NB4 (cell line): ENCODE data around the gene TMEM19.

Source experiments
- DNase-seq: peaks from one replicate; pipeline ENCODE4 v3.0.0; 2010; ENCODE audit warnings: low read depth
- H3K4me3 ChIP-seq: one replicate; pipeline ENCODE4 v1.5.1; 2011; ENCODE audit warnings: mild to moderate bottlenecking, low read depth, low read length, moderate library complexity
- CTCF ChIP-seq: IDR thresholded peaks from one replicate; pipeline ENCODE4 v1.5.1; 2012; ENCODE audit warnings: low read depth, low read length
- MAX ChIP-seq: IDR thresholded peaks from 2 replicates; pipeline ENCODE4 v1.6.1; 2011; ENCODE audit warnings: low read depth, low read length
- MYC ChIP-seq: IDR thresholded peaks from 2 replicates; pipeline ENCODE4 v1.6.1; 2011; ENCODE audit warnings: low read depth, low read length
- POLR2A ChIP-seq: IDR thresholded peaks from 2 replicates; pipeline ENCODE4 v1.6.1; 2011; ENCODE audit warnings: mild to moderate bottlenecking; ENCODE audit not compliant: insufficient read length; ENCODE audit errors: extremely low read depth

The TMEM19 gene

GRCh38 chr12:71662849-71663560 is 22.9 kb upstream of the TMEM19 start:
- TF ChIP-seq POLR2A = no peak
- TF ChIP-seq MYC = no peak
- no peak for TF ChIP-seq CTCF
- TF ChIP-seq MAX = no peak
- peak overlapping the region; percentile 79 for H3K4me3 ChIP-seq
- DNase-seq = peak; percentile 78

- peak within 1 kb of the TSS; percentile 79 for H3K4me3 ChIP-seq
- TF ChIP-seq MAX (no peak; the same call in 1 of the 2 replicates), CTCF (peak; percentile 31), POLR2A (peak; percentile 77), MYC (peak; percentile 51)
- peak; percentile 99 for DNase-seq
Measured at GRCh38 chr12:71663561-71664410, 22.1 kb upstream of the TMEM19 start, which contains the start of the genes THAP2 and ZFC3H1. TSS of gene THAP2 (plus strand) at chr12:71664301. CDS start at chr12:71664510, 209 bp downstream. TSS of gene ZFC3H1 (minus strand) at chr12:71663848. CDS start at chr12:71663610, 238 bp downstream.

GRCh38 chr12:71664411-71665089 is 21.3 kb upstream of the TMEM19 start:
- TF ChIP-seq POLR2A = no peak
- TF ChIP-seq MYC = no peak
- no peak for TF ChIP-seq MAX
- no peak for TF ChIP-seq CTCF
- H3K4me3 ChIP-seq = peak overlapping the region; percentile 79
- DNase-seq = no peak

- DNase-seq = no peak
- H3K4me3 ChIP-seq = peak overlapping the region; percentile 79
- no peak for TF ChIP-seq MAX
- TF ChIP-seq CTCF = no peak
- no peak for TF ChIP-seq POLR2A
- TF ChIP-seq MYC = no peak
Measured at GRCh38 chr12:71665090-71665463, 20.8 kb upstream of the TMEM19 start.

GRCh38 chr12:71666259-71666658 is 19.6 kb upstream of the TMEM19 start:
- TF ChIP-seq CTCF (no peak), MYC (no peak), MAX (no peak), POLR2A (no peak)
- no peak overlapping the region for H3K4me3 ChIP-seq
- no peak for DNase-seq
